ENCODE data around the gene ESYT2. TPM values are rescaled to one million over a fixed set of nuclear protein-coding genes. Genes with fewer than 3 reads are reported as not detected.

Gene ESYT2
- total and polyA plus RNA-seq, 4 donors = 16.4 to 83.0 (median 58.0) TPM

GRCh38 chr7:158781974-158782664 lies 47.2 kb downstream of the ESYT2 start:
- Histone ChIP-seq H3K9me3 (ENCODE audit: control insufficient read depth in 4 of 4, insufficient read depth in 3 of 4, low read length in 3 of 4) (peaks cover 0 to 2% (median 0%) of the 10 kb centered on the region in 4 donors), H3K27ac (ENCODE audit: low read depth in 1 of 2, low read length in 1 of 2) (peak overlapping the region in 1 of 2 donors; percentile 74), H3K27me3 (ENCODE audit: control insufficient read depth in 3 of 3, insufficient read depth in 3 of 3, low read length in 2 of 3) (no peaks in the 10 kb centered on the region), H3K4me3 (no peak overlapping the region), H3K4me1 (ENCODE audit: control insufficient read depth in 5 of 5, insufficient read depth in 5 of 5, low read length in 5 of 5) (peaks cover 0 to 13% (median 0%) of the 10 kb centered on the region in 5 donors), H3K9ac (ENCODE audit: insufficient read depth in 1 of 2, low read length in 2 of 2) (no peak overlapping the region), H3K36me3 (ENCODE audit: control insufficient read depth in 4 of 4, insufficient read depth in 4 of 4, low read length in 4 of 4) (peaks cover 0 to 34% (median 20%) of the 10 kb centered on the region in 4 donors)
- ATAC-seq (ENCODE audit: insufficient read depth, low FRiP score) = no peak
- DNase-seq = no peak
- 87 to 88% methylated on average over 17 of the region's 17 CpGs for WGBS, 2 donors
- no peak for TF ChIP-seq CTCF (IDR thresholded peaks at IDR 0.05; ENCODE audit: control extremely low read depth, extremely low read depth)

GRCh38 chr7:158781217-158781973 lies 47.9 kb downstream of the ESYT2 start:
- Histone ChIP-seq H3K9me3 (ENCODE audit: control insufficient read depth in 4 of 4, insufficient read depth in 3 of 4, low read length in 3 of 4) (peaks cover 0 to 2% (median 0%) of the 10 kb centered on the region in 4 donors), H3K27ac (ENCODE audit: low read depth in 1 of 2, low read length in 1 of 2) (no peak overlapping the region), H3K4me3 (no peak overlapping the region), H3K9ac (ENCODE audit: insufficient read depth in 1 of 2, low read length in 2 of 2) (no peak overlapping the region), H3K4me1 (ENCODE audit: control insufficient read depth in 5 of 5, insufficient read depth in 5 of 5, low read length in 5 of 5) (peaks cover 0 to 11% (median 0%) of the 10 kb centered on the region in 5 donors), H3K27me3 (ENCODE audit: control insufficient read depth in 3 of 3, insufficient read depth in 3 of 3, low read length in 2 of 3) (no peaks in the 10 kb centered on the region), H3K36me3 (ENCODE audit: control insufficient read depth in 4 of 4, insufficient read depth in 4 of 4, low read length in 4 of 4) (peaks cover 0 to 32% (median 20%) of the 10 kb centered on the region in 4 donors)
- 97 to 98% methylated on average over 23 of the region's 23 CpGs for WGBS, 2 donors
- ATAC-seq (ENCODE audit: insufficient read depth, low FRiP score) (no peak), DNase-seq (no peak)
- no peak for TF ChIP-seq CTCF (IDR thresholded peaks at IDR 0.05; ENCODE audit: control extremely low read depth, extremely low read depth)

GRCh38 chr7:158779061-158780000 lies 50.0 kb downstream of the ESYT2 start:
- peaks cover 6 to 33% (median 21%) of the 10 kb centered on the region in 4 donors for H3K36me3 ChIP-seq (ENCODE audit: control insufficient read depth in 4 of 4, insufficient read depth in 4 of 4, low read length in 4 of 4)
- peak; percentile 21 for ATAC-seq (ENCODE audit: insufficient read depth, low FRiP score)
- peaks cover 0 to 11% (median 0%) of the 10 kb centered on the region in 5 donors for H3K4me1 ChIP-seq (ENCODE audit: control insufficient read depth in 5 of 5, insufficient read depth in 5 of 5, low read length in 5 of 5)
- TF ChIP-seq CTCF (IDR thresholded peaks at IDR 0.05; ENCODE audit: control extremely low read depth, extremely low read depth) = no peak
- 65 to 87% methylated on average over 6 of the region's 6 CpGs for WGBS, 2 donors
- no peak overlapping the region for H3K4me3 ChIP-seq
- peak in 1 of 3 donors; percentile 42 for DNase-seq
- no peaks in the 10 kb centered on the region for H3K27me3 ChIP-seq (ENCODE audit: control insufficient read depth in 3 of 3, insufficient read depth in 3 of 3, low read length in 2 of 3)
- H3K27ac ChIP-seq (ENCODE audit: low read depth in 1 of 2, low read length in 1 of 2) = no peak overlapping the region
- H3K9ac ChIP-seq (ENCODE audit: insufficient read depth in 1 of 2, low read length in 2 of 2) = no peak overlapping the region
- H3K9me3 ChIP-seq (ENCODE audit: control insufficient read depth in 4 of 4, insufficient read depth in 3 of 4, low read length in 3 of 4) = peaks cover 0 to 2% (median 0%) of the 10 kb centered on the region in 4 donors

Data from lung (tissue), 12 donors.